ENCODE results near the gene MFAP1.

The MFAP1 gene

DNA sequence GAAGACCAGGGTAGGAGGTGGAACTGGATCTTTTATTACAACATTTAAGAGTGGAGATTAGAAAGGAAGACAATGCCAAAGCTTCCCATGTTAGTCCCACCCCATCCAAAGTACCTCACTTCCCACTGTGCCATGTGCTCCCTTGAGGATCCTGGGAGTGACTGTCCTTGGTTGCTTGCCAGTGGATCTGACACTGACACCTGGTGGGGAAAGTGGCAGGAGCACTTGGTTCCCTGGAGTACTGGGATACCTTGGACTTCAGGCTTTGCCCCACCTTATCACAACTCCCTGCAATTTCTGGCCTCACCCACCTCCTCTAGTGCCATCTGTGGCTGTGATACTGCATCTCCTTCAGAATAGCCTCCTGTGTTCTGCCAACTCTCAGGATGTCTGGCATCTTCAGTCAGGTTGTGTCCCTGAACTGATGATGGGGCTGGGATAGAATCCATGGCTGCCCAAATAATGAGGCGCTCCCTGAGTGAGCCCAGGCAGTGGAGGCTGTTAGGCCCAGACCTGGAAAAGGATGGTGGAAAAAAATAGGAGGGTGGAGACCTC lies 49.0 kb downstream of the MFAP1 start:
- peak; percentile 25 for DNase-seq

DNA sequence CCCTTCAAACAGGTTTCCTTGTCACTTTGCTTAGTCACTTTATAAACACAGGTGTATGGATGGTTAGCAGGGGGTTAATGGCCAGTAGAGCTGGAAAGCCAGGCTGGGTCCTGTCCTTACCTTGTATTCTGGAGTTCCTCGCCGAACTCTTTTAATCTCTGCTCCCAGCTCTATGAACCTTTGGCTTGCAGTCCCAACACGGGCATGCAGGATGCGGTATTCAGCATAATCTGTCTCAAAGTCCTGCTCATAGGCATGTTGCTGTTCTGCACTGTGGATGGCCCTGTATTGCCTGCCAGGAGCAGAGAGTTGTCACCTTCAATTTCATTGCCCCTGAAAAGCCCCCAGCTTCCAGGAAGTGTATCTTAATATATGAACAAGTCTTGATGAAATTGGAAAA lies 50.4 kb downstream of the MFAP1 start:
- DNase-seq, result no peak

DNA sequence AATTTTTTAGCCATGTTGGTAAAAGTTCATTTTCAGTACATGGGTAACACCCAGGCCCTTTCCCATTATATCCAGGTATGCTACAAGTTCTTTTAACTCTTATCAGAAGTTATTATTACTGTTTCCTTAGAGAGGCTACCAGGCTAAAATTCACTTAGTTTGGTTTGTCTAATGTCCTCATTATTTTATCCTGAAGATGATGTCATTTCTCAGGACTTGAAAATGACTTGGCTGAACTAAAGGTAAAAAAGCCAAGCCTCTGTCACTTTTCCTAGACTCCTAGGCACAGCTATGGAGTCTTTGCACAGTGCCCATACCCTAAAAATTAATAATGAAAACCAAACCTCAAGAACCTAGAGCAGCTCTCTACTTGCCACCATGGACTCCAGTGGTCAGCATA lies 51.9 kb downstream of the MFAP1 start:
- DNase-seq, result no peak

DNA sequence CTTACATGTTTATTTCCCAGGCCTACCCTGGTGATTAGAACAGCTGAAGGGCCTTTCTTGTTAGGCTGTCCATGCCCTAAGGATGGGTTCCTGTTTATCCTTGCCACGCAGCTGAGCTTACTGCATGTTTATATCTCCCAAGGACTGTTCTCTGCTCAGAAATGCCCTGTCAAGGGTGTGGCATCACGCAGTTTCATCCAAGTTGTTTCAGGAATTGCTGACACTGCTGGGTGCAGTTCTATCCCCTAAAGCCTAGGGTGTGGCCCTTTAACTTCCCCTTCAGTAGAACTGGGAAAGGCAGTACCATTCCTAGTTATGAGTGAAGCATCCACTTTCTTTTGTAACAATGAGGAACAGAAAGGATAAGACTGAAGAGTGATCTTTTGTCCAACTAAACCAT lies 52.7 kb downstream of the MFAP1 start:
- DNase-seq, result no peak

DNA sequence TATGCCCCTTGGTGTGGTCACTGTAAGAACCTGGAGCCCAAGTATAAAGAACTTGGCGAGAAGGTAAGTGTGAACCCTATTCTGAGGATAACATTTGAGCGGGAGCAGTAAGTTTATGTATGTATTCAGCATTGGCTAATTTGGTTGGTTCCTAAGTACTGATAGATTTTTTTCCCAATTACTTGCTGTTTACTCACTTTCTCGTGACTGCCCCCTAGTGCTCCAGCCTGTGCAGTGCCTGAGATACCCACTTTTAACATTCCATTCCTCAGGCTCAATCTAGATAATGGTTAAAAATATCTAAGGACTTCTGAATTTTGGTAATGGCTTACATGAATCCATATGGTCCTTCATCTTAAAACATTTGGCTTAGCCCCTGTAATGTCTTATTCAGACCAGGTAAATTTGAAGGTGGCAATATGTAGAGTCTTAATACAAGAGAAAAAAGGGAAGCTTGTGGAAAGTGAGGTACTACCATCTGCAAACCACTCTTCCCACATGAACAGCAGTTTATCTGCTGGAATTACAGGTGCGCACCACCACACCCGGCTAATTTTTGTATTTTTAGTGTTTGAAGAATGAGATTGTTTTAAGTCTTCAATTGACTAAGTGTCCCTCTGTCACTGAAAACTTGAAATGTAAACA lies 54.8 kb downstream of the MFAP1 start:
- no peak for DNase-seq

DNA sequence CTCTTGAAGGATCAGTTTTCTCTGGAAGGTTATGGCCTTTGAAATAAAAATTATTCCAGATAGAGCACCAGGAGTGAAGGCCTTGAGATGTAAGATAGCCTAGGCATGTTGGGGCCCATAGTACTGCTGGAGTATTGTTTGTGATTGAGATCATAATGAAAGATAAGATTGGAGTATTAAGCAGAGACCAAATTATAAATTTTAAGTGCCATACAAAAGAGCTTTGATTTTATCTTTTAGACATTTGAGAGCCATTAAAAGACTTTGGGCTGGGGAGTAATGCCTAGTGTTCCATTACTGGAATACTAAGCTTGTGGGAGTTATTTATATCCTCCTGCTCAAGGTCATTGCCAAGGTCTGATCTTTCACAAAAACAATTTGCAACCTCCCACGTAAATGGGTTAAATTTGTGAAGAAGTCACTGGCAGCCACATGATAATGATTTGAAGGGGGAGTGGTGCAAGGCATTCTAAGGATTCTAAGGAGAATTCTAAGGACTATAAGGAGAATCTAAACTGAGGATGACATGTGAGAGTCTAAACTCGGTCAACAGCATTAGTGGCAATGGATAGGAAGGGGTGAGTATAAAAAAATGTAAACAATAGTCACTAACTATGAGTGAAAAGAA lies 60.6 kb downstream of the MFAP1 start:
- DNase-seq, result no peak

DNA sequence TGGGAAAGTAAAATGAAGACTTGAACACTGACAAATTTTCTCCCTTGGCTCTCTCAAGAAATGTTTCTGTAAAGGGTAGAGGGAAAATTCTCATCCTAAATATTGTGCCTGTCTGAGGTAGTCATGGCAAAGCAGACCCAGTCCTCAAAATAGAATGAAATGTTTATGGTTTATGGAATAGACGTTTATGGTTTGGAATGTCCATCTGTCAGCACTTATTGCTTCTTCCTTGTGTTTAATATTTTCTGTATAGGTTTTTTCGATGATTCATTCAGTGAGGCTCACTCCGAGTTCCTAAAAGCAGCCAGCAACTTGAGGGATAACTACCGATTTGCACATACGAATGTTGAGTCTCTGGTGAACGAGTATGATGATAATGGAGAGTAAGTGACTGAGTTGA lies 61.7 kb downstream of the MFAP1 start:
- DNase-seq, result no peak
